H54 (cell line): ENCODE data around the gene MLN.
"Not testable (repeated sequence)": the region's sequence is repeated elsewhere in the genome, so short reads cannot be mapped to it uniquely, and the experiment has no call there.

Source experiments
- DNase-seq: peaks from one replicate; pipeline ENCODE4 v3.0.0; 2011; ENCODE audit warnings: low spot score, mixed read lengths; ENCODE audit not compliant: insufficient read length
- FAIRE-seq: peaks from 3 replicates; lab custom pipeline; 2011; peaks lifted over from hg19 to GRCh38; lab: Jason Lieb, UNC
- POLR2A ChIP-seq: IDR thresholded peaks from 2 replicates; pipeline ENCODE4 v1.6.1; 2011; ENCODE audit warnings: low read depth, mild to moderate bottlenecking, low read length

Gene MLN

DNA sequence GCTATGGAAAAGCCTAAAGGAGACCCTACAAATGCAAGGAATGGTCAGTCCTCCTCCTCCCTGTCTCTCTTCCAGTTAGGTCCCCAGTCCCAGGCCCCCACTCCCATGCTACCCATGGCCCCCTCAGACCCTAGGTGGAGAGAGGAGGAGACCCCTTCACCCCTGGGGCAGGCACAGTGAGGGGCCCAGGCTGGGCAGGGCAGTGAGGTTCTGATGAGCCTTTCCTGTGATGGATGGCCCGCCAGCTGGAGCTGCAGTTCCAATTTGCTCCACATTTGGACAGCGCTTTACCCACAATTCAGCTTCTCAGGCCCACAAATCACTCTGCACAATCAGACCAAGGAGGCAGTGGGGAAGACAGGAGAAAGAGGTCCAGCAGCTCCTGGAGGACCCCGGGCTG lies 37.3 kb upstream of the MLN start:
- DNase-seq (no peak), FAIRE-seq (no peak)
- TF ChIP-seq POLR2A: no peak

DNA sequence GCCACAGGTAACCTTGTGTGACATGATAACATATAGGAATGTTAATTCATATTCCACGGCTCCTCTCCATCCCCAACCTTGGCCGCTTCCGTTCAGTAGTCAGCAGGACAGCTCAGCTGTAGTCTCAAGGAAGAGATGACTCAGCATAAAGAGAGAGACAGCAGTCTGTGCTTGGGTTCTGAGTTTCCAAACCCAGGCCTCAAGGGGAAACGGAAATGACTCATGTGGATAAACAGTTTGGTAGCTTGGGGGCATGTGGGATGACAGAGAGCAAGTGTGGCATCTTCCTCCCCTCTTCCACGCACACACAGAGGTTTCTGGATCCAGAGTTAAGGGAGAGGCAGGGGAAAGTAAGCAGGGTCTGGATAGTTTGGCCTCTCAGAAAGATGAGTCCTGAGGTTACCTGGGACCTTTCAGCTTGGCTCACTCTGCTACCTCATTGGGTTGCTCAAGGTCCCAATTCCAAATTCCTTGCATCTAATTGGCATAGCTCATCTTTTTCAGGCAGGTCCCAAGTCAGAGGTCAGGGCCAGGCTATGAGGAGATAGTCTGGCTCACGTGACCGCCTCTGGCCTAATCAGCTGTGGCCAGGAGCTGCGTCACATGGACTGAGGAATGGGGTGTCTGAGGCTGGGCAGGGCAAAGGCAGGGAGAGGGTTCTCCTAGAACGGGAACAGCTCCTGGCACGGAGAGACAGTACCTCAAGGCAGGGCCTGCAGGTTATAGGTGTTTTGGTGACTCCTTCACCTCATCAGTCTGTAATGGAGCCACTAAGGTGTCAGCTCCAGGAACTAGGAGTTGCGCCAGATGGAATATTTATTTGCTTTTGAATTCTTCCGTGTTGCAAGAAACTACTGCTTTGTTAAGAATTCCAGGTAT lies 36.5 kb upstream of the MLN start:
- FAIRE-seq (peak; percentile 87), DNase-seq (peak; percentile 96)
- TF ChIP-seq POLR2A: 0 out of 2 replicates have a peak, but pooled peaks have one; percentile 11

DNA sequence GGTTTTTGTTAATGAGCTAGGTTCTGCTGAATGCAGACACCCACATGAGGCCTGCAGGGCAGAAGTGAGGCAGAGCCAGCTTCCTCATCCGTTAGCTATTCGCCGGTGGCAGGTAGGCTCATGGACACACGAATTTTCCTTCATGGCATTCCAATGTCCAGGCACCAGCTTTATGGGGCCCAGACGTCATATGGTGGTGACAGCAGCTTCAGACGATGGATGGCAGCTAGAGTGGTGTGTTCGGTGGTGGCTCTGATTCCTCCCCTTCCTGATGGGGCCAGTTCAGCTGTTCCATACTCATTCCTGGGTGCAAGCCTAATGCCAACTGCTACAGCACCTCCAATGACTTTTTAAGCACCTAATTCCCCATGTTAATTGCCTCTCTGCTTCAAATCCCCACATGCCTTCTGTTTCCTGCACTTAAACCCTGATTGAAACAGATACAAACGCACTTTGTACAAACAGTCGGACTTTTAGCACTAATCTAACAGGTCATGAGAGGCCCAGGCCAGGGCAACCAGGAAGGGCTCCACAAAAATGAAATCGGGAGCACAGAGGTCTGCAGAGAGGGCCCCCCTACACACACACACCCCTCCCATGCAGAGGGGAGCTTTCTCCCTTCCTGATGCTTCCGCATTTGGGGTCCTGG lies 35.7 kb upstream of the MLN start:
- FAIRE-seq: no peak
- no peak for DNase-seq
- TF ChIP-seq POLR2A: no peak

GRCh38 chr6:33838983-33839382 lies 35.2 kb upstream of the MLN start:
- DNase-seq (no peak), FAIRE-seq (no peak)
- no peak for TF ChIP-seq POLR2A

DNA sequence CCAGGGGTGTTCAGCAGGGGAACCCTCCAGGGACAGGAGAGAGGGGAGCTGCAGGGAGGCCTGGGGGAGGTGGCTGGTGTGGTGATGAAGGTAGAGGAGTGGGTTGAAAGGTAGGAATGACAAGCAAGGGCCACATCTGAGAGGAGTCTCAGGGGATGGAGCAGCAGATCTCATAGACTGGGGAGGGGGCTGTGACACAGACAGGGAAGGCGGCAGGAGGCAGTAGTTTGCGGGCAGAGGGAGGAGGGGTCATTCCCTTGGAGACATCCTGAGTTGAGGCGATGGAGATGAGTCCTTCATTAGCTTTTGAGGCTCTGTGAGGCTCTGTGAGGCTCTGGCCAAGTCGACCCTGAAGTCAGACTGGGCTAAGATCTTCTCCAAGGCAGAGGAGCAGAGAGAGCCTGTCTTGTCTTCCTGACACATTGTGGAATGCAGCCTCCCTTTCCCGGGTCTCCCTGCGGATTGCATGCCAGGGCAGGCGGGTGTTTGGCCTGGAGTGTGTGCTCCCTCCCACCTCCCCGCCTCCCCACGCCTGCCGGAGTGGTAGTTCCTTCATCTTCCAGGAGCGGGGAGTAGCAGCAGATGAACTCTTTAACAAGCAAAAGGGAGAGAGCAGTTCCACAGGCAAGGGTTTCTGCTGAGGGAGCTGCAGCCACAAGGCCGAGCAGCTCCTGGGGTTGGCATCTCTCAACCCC lies 34.3 kb upstream of the MLN start:
- no peak for TF ChIP-seq POLR2A
- no peak for FAIRE-seq
- no peak for DNase-seq

- TF ChIP-seq POLR2A: no peak
- FAIRE-seq (no peak), DNase-seq (no peak)
Observed at GRCh38 chr6:33836806-33837469, 33.1 kb upstream of the MLN start.

DNA sequence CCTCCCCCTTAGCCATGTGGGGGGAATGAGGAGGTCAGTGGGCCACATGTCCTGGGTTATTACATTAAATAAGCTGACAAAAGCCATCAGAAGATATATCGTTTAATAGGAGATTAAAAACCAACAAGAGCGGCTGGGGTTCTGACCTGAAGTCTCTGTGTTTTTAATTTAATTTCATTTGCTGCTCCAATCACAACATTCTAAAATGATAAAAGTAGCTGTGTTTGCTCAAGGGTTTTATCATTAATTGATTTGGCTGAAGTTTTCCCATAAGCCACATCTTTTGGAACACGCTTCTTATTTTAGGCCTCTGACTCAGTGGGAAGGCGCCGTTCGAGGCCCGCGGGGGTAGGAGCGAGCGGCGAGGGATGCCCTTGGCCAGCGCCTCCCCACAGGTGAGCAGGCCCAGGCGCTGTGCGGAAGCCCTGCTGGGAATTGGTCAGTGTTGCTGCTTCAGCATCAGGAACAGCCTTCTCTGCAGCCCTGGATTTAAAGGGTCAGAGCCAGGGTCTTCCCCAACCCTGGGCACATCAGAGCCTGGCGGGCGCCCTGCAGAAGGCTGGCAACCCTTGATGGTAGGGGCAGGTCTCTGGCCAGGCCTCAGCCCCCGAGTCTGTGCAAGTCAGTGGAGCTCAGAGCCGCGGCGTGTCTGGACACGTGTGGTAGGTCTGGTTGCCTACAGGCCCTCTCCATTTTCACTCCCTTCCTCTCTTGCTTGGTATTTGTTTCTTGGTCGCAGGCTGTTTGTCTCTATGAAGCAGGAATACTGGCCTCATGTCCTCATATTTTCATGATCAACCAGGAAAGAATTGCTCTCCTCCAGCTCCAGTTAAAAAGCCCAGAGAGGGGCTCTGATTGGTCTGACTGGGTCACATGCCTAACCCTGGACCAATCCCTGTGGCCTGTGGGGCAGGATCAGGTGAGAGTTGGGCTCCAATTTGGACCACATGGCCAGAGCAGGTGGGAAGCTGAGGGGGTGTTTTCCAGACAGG lies 30.9 kb upstream of the MLN start:
- DNase-seq (no peak), FAIRE-seq (no peak)
- no peak for TF ChIP-seq POLR2A

GRCh38 chr6:33833599-33833998 lies 29.8 kb upstream of the MLN start:
- TF ChIP-seq POLR2A: no peak
- FAIRE-seq (no peak), DNase-seq (no peak)

- not testable (repeated sequence) for FAIRE-seq, DNase-seq
Observed at GRCh38 chr6:33832831-33833230, 29.0 kb upstream of the MLN start.

DNA sequence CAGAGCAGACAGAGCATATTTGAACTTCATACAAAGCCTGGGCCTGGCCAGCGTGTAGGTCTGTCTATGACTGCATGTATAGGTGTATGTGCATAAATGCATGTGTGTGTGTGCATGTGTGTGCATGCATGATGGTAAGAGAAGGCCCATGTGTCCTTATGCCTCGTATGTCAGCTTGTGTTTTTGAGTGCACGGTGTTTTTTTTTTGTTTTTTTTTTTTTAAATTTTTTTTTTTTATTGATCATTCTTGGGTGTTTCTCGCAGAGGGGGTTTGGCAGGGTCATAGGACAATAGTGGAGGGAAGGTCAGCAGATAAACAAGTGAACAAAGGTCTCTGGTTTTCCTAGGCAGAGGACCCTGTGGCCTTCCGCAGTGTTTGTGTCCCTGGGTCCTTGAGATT lies 27.9 kb upstream of the MLN start:
- not testable (repeated sequence) for FAIRE-seq, DNase-seq

- FAIRE-seq (no peak), DNase-seq (no peak)
- no peak for TF ChIP-seq POLR2A
Observed at GRCh38 chr6:33830635-33831240, 26.9 kb upstream of the MLN start.
